Thymus (tissue), 11 donors: ENCODE data around the gene SEC63. TPM values are rescaled to one million over a fixed set of nuclear protein-coding genes. Genes with fewer than 3 reads are reported as not detected.
"Not testable (repeated sequence)": the region's sequence is repeated elsewhere in the genome, so short reads cannot be mapped to it uniquely, and the experiment has no call there.

Experiments
- DNase-seq, 9 donors: peaks; one replicate each; pipeline ENCODE4 v3.0.0-alpha.2; 2013; ENCODE audit warnings: low spot score in 9 of 9, low read depth in 6 of 9, missing footprints in 1 of 9
- H3K27ac ChIP-seq, 2 donors: one replicate each; pipeline ENCODE4 v1.5.1; 2013; ENCODE audit warnings: control low read depth in 1 of 2, low read depth in 1 of 2, low read length in 1 of 2, mild to moderate bottlenecking in 1 of 2, moderate library complexity in 1 of 2
- H3K27me3 ChIP-seq, 2 donors: one replicate each; pipeline ENCODE4 v1.5.1; 2013; ENCODE audit warnings: low read length in 1 of 2; ENCODE audit not compliant: control insufficient read depth in 2 of 2, insufficient read depth in 1 of 2
- H3K36me3 ChIP-seq, 2 donors: one replicate each; pipeline ENCODE4 v1.5.1; 2013; ENCODE audit warnings: low read length in 1 of 2, mild to moderate bottlenecking in 1 of 2, moderate library complexity in 1 of 2; ENCODE audit not compliant: control insufficient read depth in 2 of 2, insufficient read depth in 2 of 2
- H3K4me1 ChIP-seq, 2 donors: one replicate each; pipeline ENCODE4 v1.5.1; 2013; ENCODE audit warnings: low read length in 2 of 2; ENCODE audit not compliant: control insufficient read depth in 2 of 2, insufficient read depth in 2 of 2
- H3K4me3 ChIP-seq, 2 donors: one replicate each; pipeline ENCODE4 v1.5.1; 2013; ENCODE audit warnings: low read length in 2 of 2, control low read depth in 1 of 2, mild to moderate bottlenecking in 1 of 2
- H3K9me3 ChIP-seq, 2 donors: one replicate each; pipeline ENCODE4 v1.5.1; 2013; ENCODE audit warnings: low read length in 1 of 2, mild to moderate bottlenecking in 1 of 2; ENCODE audit not compliant: control insufficient read depth in 2 of 2, insufficient read depth in 1 of 2
- WGBS: extraction: QIAGEN DNeasy Blood & Tissue Kit; methylation state at CpG from one replicate; pipeline ENCODE4 v1.1.7; 2013; 5-methylcytosine and 5-hydroxymethylcytosine counted together
- polyA plus RNA-seq: library from polyadenylated mRNA; stranded (reverse); fragments of 200-250 nt; gene quantifications from one replicate; pipeline ENCODE4 v1.2.3, GENCODE V29; 2013
- total RNA-seq: library from RNA; stranded (reverse); fragments of 120-200 nt; gene quantifications from one replicate; pipeline ENCODE4 v1.2.4, GENCODE V29; 2013
- donor health status: healthy.

SEC63 gene
- total and polyA plus RNA-seq, 2 donors: 10.2 to 50.6 TPM

- 97% methylated on average over 4 of the region's 4 CpGs for whole genome bisulfite sequencing
- peaks cover 0 to 6% of the 10 kb centered on the region in 2 donors for H3K4me1 ChIP-seq
- peaks cover 0 to 7% of the 10 kb centered on the region in 2 donors for H3K36me3 ChIP-seq
- H3K27ac ChIP-seq: no peak overlapping the region
- H3K9me3 ChIP-seq: no peaks in the 10 kb centered on the region
- no peaks in the 10 kb centered on the region for H3K27me3 ChIP-seq
- DNase-seq: no peak
- H3K4me3 ChIP-seq: no peak overlapping the region
These were observed 15.9 kb downstream of the SEC63 start for GRCh38 chr6:107942142-107942541.

- Histone ChIP-seq H3K36me3 (peaks cover 0 to 7% of the 10 kb centered on the region in 2 donors), H3K4me1 (peaks cover 0 to 6% of the 10 kb centered on the region in 2 donors), H3K27ac (no peak overlapping the region), H3K4me3 (no peak overlapping the region), H3K9me3 (no peaks in the 10 kb centered on the region), H3K27me3 (no peaks in the 10 kb centered on the region)
- DNase-seq: no peak
- WGBS: 97% methylated on average over 6 of the region's 6 CpGs
These were observed 16.4 kb downstream of the SEC63 start for GRCh38 chr6:107941627-107942026.

- no peaks in the 10 kb centered on the region for H3K27me3 ChIP-seq
- no peak overlapping the region for H3K27ac ChIP-seq
- H3K4me3 ChIP-seq: no peak overlapping the region
- DNase-seq: no peak
- no peaks in the 10 kb centered on the region for H3K9me3 ChIP-seq
- 93% methylated on average over 2 of the region's 2 CpGs for WGBS
- H3K4me1 ChIP-seq: peaks cover 0 to 6% of the 10 kb centered on the region in 2 donors
- H3K36me3 ChIP-seq: peaks cover 0 to 5% of the 10 kb centered on the region in 2 donors
These were observed 16.8 kb downstream of the SEC63 start for GRCh38 chr6:107941199-107941598.

DNA sequence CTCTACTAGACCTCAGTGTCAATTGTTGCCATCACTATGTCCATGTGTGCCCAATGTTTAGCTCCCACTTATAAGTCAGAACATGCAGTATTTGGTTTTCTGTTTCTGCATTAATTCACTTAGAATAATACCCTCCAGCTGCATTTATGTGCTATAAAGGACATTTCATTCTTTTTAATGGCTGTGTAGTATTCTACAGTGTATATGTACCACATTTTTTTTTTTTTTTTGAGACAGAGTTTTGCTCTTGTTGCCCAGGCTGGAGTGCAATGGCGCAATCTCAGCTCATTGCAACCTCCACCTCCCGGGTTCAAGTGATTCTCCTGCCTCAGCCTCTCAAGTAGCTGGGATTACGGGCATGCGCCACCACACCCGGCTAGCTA, 21.1 kb downstream of the SEC63 start:
- WGBS: 98% methylated on average over 5 of the region's 5 CpGs
- not testable (repeated sequence) for H3K4me3 ChIP-seq, H3K4me1 ChIP-seq, H3K9me3 ChIP-seq, H3K36me3 ChIP-seq, DNase-seq, H3K27ac ChIP-seq, H3K27me3 ChIP-seq

GRCh38 chr6:107936162-107936909, 21.7 kb downstream of the SEC63 start:
- no peak overlapping the region for H3K27ac ChIP-seq

GRCh38 chr6:107934229-107934628, 23.8 kb downstream of the SEC63 start:
- not testable (repeated sequence) for H3K27me3 ChIP-seq, H3K4me1 ChIP-seq, DNase-seq, H3K27ac ChIP-seq, H3K4me3 ChIP-seq, H3K36me3 ChIP-seq
- H3K9me3 ChIP-seq: peaks cover 0 to 10% of the 10 kb centered on the region in 2 donors
- WGBS: 95% methylated on average over 32 of the region's 35 CpGs

More at GRCh38 chr6:107936162-107936909, 21.7 kb downstream of the SEC63 start:
- DNase-seq: no peak
- H3K27me3 ChIP-seq: no peaks in the 10 kb centered on the region
- H3K9me3 ChIP-seq: peaks cover 0 to 9% of the 10 kb centered on the region in 2 donors
- peaks cover 0 to 3% of the 10 kb centered on the region in 2 donors for H3K36me3 ChIP-seq
- no peaks in the 10 kb centered on the region for H3K4me1 ChIP-seq
- no peak overlapping the region for H3K4me3 ChIP-seq
- WGBS: 89% methylated on average over 3 of the region's 3 CpGs

GRCh38 chr6:107932580-107932979, 25.4 kb downstream of the SEC63 start:
- Histone ChIP-seq H3K4me1 (no peaks in the 10 kb centered on the region), H3K4me3 (no peak overlapping the region), H3K9me3 (peaks cover 0 to 10% of the 10 kb centered on the region in 2 donors), H3K27me3 (no peaks in the 10 kb centered on the region), H3K27ac (no peak overlapping the region), H3K36me3 (peaks cover 5 to 7% of the 10 kb centered on the region in 2 donors)
- 97% methylated on average over 3 of the region's 3 CpGs for WGBS
- DNase-seq: no peak

DNA sequence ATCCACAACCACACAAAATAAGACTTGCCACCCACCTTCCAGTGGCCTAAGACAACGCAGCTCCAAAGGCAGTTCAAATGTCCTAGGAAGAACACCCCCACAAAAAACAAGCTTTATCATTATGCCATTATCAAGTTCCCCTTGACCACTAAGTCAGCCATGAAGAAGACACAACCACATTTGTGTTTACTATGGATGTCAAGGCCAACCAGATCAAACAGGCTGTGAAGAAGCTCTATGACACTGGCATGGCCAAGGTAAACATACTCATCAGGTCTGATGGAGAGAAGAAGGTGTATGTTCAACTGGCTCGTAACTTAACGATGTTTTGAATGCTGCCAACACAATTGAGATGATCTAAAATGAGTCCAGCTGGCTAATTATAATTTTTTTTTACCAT, 26.1 kb downstream of the SEC63 start:
- 96% methylated on average over 3 of the region's 3 CpGs for WGBS
- H3K9me3 ChIP-seq: peaks cover 0 to 10% of the 10 kb centered on the region in 2 donors
- H3K27me3 ChIP-seq: no peaks in the 10 kb centered on the region
- H3K4me3 ChIP-seq: no peak overlapping the region
- peaks cover 5 to 7% of the 10 kb centered on the region in 2 donors for H3K36me3 ChIP-seq
- H3K27ac ChIP-seq: no peak overlapping the region
- no peaks in the 10 kb centered on the region for H3K4me1 ChIP-seq
- no peak for DNase-seq

DNA sequence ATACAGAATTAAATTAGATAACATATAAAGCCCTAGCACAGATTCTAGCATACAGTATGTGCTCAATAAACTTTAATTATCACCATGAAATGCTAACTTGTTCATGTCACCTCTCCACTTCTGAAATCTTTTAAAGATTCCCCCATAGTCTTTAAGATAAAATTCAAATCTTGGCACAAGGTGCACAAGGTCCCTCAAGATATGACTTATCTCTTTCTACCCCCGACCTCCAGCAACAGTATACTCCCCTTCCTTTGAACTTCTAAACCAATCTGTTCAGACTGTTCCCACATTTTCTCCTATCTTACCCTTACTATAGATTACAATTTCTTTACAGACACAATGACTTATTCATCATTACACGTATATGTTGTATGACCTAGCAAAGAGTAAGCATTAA, 29.0 kb downstream of the SEC63 start:
- Histone ChIP-seq H3K27ac (no peak overlapping the region), H3K9me3 (peaks cover 0 to 10% of the 10 kb centered on the region in 2 donors), H3K4me3 (no peak overlapping the region), H3K4me1 (no peaks in the 10 kb centered on the region), H3K27me3 (no peaks in the 10 kb centered on the region), H3K36me3 (peaks cover 5 to 7% of the 10 kb centered on the region in 2 donors)
- 96% methylated on average over 2 of the region's 2 CpGs for WGBS
- DNase-seq: no peak
